GOT3 (cell line): ENCODE measurements around the gene GALNT16.
"Not testable (repeated sequence)": the region's sequence is repeated elsewhere in the genome, so short reads cannot be mapped to it uniquely, and the experiment has no call there.

Experiments
- DNase-seq: peaks from one replicate; lab custom pipeline; 2025; ENCODE audit warnings: mixed read lengths; lab: John Stamatoyannopoulos, UW

Gene GALNT16

DNA sequence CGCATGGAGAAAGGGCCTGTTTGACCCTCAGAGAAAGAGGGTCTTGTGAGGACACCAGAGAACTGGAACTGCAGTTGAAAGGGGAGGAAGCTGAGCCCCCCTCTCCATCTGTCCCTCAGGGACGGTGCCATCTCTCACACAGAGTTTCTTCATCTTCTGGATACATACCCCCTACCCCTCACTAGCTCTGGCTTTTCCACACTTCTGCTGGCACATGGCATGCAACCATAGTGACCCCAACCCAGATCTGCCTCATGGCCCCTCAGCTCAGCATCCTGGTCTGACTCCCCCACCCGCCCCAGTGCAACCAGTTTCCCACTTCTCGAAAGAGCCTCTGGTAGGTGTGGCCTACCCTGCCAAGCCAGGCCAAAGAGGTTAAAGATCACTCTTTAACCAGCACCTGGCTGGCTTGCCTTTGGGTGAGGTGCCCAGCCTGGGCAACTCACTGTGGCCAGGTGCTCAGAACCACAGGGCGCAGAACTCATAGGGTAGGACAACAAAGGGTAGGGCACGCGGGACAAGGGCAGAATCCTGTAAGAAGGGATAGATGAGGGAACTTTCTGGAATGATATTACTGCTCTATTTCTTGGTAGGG lies 25.8 kb downstream of the GALNT16 start:
- no peak for DNase-seq

DNA sequence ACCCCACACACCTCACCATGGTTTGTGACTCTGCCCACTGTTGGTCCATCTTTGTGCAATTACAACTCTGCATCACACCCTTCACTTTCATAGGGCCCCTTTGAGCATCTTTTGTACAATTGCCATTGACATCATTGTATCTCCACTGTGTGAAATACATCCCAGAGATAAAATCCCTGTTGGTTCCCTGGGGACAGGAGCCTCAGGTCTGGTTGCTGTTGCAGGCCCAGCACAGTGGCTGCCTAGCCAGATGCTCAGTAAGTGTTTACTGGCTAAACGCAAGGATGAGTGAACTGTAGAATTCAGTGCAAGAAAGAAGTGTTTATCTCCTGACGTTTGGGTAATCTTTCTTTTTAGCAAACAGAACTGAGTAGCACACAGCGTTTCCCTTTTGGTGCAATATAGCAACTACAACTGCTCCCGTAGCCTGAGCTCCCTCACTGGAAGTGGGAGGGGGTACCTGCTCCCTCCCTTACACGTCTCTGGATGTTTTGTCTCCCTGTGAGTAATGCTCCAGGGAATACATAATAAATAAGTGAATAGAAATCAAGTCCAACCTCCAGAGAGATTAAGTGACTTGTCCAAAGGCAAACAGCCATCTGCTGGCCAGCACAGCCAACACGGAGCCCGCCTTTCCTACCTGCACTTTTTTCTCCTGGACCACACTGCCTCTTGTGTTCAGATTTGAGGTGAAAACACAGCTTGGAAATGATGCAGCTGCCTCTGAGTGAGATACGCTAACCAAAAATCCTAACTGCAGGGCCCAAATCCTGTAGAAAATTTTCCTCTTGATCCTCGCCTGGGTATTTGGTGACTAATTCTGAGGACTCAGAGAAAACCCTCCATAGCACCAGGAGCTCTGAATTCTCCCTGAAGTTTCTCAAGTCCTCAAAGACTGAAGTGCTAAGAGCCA lies 27.4 kb downstream of the GALNT16 start:
- DNase-seq, result no peak

DNA sequence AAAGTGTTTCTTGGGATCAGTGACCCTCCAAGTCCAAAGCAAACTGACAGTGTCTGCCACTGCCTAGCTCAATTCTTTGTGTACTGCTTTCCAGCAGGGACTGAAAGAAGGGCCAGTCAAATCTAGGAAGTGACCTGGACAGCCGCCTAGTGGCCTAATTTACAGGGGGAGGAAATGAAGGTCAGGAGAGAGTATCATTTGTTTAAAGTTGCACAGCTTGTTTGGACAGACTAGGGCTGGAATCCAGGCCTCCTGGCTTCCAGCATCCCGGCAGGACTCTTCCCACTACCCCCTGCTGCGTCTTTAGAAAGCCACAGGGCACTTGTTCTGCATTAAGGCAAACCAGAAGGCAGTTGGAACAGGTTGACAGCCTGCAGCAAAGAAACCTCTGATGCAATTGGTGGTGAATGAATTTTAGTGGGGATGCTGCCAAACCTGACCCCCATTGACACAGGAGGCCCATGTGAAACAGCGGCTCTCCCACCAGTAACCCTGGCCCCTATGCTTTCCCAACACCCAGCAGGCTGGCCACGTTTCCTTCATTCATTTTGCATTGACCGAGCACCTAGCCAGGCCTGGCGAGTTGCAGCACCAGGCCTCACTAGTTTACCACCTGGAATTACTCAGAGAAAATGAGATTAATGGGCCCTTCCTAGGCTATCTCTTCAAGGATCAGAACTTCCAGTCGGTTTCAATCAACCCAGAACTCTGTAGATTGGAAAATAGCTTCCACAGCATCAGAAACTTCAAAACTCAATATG lies 28.2 kb downstream of the GALNT16 start:
- DNase-seq, result no peak

DNA sequence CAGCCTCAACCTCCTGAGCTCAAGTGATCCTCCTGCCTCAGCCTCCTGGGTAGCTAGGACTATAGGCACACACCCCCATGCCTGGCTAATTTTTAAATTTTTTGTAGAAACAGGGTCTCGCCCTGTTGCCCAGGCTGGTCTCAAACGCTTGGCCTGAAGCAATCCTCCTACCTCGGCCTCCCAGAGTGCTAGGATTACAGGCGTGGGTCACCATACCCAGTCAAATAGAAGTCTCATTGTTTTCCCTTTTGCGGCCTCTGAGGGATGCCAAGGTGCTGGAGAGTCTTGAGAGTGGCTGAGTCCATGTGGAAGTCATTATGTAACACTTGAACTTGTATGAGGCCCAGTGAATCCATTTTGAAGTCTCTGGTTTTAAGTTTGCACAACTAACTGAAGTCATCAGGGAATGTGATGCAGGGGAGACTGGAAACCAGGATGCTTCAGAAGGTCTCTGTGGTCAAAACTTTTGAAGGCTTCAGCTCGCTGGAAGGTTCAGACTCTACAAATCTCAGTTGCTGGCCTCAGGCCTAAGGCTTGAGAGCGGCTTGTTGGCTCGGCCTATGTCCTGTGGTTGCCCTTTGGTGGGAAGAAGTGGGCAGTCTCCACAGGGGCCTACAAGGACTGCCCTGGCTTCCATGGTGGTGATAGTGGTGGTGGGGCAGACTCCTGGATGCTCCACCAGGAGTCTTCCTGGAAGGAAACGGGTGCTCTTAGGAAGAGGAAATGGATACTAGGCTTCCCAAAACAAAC lies 29.2 kb downstream of the GALNT16 start:
- no peak for DNase-seq

DNA sequence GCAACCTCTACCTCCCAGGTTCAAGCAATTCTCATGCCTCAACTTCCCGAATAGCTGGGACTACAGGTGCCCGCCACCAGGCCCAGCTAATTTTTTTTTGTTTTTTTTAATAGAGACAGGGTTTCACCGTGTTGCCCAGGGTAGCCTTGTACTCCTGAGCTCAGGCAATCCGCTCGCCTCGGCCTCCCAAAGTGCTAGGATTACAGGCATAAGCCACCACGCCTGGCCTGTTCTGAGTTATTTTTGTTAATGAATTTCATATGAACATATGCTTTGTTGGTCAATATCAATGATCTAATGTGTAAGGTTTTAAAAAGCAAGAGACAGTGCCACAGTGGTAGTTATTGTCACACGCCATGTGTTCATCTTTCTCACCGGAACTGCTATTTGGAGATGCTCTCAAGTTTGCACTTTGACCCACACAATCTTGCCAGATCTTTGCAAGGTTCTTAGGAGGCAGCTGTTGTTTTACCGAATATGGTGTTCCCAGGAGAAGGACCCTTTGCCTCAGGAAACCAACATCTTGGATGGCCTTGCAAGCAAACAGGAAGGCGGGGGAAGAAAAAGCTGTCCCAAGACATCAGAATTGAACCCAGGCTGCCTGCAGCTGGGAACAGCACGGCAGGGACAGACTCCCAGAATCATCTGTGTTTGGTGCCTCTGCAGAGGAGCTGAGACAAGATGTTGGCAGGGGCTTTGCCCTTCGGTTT lies 30.0 kb downstream of the GALNT16 start:
- DNase-seq, result no peak

DNA sequence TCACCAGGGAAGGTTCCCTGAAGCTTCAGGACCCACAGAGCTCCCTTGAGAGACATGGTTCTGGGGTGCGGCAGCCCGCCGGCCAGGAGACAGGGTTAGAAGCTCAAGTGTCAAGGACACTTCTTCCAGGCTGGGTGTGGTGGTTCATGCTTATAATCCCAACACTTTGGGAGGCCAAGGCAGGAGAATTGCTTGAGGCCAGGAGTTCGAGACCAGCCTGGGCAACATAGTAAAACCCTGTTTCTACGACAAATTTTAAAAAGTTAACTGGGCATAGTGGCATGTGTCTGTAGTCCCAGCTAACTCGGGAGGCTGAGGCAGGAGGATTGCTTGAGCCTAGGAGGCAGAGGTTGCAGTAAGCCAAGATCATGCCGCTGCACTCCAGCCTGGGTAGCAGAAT lies 30.9 kb downstream of the GALNT16 start:
- not testable (repeated sequence) for DNase-seq

DNA sequence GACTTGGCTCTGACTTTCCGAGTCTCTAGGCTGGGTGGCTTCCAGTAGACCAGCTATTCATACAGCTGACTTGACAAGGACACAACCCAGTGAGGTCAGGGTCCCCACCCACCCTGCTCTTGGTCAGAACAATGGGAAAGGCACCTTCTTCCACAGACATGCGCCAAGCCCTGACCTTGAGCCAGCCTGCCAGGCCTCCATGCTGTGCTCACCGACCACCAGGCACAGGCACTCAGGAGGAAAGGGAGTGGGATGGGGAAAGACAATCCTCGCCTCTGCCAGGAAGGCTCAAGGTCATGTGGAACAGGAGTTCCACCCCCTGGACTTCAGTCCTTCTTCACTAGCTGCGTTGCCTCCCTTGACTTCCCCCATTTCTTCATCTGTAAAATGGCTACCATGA lies 31.4 kb downstream of the GALNT16 start:
- DNase-seq, result no peak

DNA sequence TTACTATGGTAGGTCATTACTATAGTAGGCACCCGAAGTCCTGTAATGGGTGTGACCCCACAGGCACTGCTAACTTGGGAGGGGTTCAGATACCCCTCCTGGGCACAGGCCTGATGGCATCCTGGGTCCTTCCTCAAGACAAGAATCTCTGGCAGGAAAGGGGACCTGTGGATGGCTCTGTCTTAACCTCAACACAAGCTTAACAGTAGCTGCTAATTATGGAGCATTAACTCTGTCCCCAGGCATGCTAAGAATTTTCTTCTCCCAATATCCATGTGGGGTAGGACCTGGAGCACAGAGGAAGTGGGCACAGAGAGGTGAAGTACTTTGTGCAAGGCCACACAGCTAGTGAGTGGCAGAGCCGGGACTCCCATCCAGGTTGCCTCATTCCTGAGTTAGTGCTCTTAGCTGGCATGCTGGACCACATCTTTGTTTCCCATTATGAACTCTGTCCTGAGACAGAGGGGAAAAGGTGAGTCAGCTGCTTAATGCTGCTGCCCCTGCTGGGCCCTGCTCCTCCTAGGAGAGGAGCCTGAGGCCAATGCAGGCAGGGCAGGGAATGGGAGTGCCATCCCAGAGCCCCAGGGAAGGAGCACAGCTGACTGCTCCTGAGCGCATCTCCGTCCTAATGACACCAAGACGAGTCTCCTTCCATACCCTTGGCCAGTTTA lies 32.1 kb downstream of the GALNT16 start:
- no peak for DNase-seq

DNA sequence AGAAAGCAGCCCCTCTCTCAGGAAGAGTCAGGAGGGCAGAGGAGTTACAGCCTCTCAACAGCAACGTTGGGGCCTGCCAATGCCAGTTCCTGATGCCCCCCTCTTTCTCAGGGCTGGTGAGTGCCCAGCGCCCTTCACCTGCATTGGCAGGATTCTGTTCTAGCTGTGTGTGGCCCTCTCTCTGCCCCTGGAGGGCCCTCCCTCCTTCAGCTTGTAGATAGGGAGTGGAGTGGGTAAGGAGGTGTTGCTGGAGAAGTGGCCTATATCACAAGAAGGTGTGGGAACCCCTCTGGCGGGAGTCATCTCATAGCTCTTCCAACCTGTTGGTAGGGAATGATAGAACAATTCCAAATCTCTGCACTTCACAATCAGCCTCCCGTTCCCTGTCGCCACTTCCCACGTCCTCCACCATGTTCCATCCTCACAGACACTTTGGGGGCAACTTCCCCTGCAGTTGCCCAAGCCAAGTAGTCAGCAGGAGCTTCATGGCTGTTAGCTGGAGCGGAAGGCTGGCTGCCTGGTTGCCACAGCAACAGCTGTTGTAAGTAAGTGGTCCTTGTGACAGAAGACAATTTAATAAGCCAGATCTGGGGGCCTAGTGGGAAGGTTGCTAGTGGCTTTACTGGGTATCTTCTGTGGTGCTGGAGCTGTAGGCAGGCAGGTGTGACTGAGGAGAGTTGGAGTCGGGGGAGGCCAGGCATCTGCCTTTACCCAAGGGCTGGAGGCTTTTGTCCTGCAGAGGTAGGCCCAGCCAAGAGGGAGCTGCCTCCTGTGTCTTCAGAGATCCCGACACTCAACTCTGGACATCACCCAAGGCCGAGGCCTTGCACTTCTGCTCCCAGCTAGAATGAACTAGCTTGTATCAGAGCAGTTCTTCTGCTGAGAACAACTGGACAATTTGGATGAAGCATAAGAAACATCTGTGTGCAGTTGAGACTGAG lies 38.4 kb downstream of the GALNT16 start:
- no peak for DNase-seq

DNA sequence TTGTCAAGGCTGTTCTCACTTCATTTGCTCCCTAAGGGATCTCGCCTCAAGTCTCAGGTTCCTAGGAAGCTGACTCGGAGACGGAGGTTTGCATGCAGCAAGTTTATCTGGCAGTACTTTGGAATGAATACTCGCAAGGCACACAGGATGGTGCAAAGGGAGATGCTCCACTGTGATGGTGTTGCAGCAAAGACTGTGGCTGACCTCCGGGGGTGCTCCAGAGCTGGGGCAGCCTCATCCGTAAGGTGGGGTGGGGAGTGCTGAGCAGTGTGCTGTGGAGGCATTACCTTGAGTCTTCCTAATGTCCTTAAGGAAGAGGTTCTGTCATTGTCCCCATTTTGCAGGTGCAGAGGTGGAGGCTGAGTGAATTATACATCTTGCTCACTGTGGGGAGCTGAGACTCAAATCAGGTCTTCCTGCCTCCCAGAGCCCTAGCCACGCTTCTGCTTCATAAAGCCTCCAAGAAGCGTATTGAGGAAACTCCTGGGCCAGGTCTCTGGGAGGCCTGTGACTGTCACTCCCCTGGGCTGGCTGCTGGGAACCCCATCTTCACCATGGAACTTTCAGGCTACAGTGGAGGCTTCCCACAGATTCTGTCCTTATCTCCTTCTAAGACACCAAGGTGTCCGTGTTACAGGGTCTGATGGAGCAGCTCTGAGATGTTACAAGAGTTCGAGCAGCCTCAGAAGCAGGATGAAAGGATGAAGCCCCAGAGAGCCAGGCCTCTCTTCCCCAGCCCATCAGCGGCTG lies 39.5 kb downstream of the GALNT16 start:
- DNase-seq, result no peak

DNA sequence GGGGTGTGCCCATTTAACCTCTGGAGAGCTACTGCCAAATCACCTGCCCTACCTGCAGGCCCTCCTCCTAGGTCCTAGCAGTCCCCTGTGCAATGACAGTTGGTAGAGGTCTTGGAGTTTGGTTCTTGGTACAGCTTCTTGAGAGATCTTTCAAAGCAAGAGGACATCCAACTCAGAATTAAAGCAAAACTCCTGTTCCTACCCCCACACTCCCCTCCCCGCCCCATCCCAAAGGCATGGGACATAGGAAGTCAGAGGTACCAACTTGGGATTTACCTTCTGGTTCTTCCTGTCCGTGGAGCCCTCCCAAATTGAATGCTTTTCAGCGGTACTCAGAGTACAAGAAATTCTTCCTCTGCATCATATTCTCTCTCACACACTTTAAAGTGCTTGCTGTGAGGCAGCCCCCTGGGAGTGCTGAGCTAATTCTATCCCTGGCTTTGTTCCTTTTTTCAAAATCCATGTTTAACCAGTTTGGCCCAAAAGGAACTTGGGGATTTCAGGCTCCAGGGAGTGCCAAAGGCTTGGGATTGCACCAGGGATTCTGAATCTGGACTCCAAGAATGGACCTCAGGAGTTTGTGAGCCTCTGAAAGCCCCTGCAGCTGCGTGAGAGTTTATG lies 40.8 kb downstream of the GALNT16 start:
- no peak for DNase-seq

DNA sequence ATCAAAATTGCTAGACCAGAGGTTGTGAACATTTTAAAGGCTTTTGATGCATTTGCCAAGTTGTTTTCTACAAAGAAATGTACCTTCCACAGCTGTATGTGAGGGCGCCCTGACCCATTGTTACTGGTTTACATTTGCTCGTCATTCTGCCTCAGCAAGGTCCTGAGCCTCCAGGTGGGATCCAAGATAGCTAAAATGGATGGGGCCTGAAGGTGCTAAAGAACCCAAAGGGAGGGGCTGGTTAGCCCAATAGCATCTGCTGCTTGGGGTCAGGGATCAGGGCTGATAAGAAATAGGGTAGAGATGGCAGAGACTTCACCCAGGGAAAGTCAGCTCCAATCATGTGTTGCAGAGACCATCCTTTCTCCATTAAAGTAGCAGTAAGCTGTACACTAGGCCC lies 43.1 kb downstream of the GALNT16 start:
- DNase-seq, result no peak

DNA sequence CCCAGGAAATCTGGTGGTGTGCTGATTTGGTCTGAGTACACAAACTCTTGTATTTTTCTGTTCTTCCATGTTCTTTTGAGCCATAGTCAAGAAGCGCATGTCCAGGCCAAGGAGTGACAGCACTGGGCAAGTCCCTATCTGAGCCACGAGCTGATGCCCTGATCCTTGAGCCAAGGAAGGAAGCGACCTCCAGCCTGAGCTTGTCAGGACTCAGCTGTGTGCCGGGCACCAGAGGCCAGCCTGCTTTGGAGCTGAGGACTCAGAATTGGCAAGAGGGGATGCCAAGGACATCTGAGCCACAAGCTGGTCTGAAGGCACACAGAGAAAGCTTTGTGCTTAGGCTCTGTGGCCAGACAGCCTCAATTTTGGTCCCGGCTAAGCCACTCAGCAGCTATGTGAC lies 52.6 kb downstream of the GALNT16 start:
- DNase-seq, result no peak

DNA sequence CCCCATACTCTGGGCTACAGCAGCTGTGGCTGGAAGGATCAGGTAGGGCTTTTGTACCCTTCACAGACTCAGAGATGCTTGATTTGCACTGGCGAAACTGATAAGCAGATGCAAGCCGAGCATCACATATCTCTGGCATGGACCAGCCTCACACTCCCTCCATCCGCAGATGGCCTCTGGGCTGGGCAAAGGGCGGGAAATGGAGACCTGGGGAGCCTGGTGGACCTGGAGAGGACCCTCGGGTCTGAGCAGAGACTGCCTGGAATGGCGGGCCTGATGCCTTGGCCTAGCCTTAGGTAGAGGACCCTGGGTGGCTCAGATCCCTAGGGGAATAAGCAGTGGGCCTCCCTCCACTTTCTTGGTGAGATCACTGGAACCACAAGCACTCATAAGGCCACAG lies 53.2 kb downstream of the GALNT16 start:
- no peak for DNase-seq

DNA sequence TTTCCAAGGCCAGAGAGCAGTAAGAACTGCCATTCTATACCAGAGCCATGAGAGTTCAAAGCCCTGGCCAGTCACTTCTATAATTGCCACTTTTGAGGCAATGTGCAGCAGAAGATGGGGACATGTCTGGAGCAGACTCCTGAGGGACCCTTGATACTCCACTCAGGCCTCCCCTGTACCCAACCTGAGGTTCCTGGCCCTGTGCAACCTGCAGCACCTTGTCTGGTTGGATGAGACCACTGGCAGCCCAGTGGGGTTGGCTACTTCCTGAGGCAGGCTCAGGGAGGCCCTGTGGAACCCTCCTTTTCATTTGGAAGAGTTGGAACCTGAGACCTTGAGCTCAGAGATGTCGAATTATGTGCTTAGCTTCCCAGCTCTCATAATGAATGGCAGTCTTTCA lies 54.4 kb downstream of the GALNT16 start:
- DNase-seq, result no peak

DNA sequence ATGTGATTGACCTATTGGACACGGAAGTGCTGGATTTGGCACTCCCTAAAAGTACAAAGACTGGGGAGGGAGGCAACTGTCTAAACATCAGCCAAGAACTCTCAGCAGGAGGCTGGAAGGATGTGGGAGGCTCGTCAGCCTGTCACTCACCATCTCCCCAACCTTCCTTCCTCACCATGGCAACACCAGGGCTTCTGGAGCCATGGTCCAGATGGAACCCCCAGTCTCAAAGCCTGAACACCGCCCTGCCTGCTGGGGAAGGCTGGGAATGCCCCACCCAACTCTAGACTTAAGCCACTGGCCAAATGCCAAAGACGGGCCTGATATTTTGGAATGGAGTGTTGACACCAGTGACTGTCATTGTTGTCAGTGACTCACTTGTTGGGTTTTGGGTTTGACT lies 55.3 kb downstream of the GALNT16 start:
- no peak for DNase-seq

DNA sequence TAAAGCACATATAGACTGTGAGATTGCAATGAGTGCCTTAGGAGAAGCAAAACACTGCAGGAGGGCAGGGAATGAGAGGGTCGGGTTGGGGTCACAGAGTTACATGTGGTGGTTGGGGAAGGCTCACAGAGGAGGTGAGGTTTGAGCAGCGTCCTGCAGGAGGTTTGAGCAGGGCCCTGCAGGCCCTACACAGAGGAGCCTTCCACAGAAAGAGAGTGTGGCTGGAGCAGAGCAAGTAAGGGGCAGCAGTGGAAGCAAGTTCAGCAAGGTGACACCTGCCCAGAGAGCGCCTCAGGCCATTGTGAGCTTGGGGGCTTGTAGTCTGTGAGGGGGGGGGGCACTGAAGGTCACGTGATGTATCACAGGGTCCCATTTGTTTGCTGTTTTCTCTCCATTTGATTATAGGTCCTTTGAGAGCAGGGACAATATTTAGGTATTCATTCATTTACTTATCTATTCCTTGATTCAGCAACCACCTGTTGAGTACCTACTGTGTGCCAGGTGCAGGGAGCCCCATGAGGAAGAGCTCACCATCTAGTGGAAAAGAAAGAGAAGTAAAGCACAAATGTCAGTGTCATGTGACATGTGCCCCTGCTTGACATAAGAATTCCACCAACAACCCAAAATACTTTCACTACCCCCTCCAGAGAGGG lies 56.6 kb downstream of the GALNT16 start:
- no peak for DNase-seq
